ENCODE measurements around the gene NUP214. TPM values are rescaled to one million over a fixed set of nuclear protein-coding genes. Genes with fewer than 3 reads are reported as not detected.

NUP214 gene
- total and polyA plus RNA-seq, 8 donors = 43.8 to 58.4 (median 47.4) TPM

- no peaks in the 10 kb centered on the region for H3K4me1 ChIP-seq
- no peak for ATAC-seq
- DNase-seq = no peak
- H3K9me3 ChIP-seq = no peaks in the 10 kb centered on the region
- H3K36me3 ChIP-seq = no peaks in the 10 kb centered on the region
- no peak overlapping the region for H3K27ac ChIP-seq
- H3K27me3 ChIP-seq = no peaks in the 10 kb centered on the region
- no peak for TF ChIP-seq CTCF (IDR thresholded peaks at IDR 0.05)
- intact Hi-C loops (cut with DNase I) = no loop called here
- no peak overlapping the region for H3K4me3 ChIP-seq
Measured at GRCh38 chr9:131081868-131082267, 43.5 kb upstream of the NUP214 start.

- TF ChIP-seq CTCF (IDR thresholded peaks at IDR 0.05) = no peak
- intact Hi-C loops (cut with DNase I) = no loop called here
- H3K4me1 ChIP-seq = no peaks in the 10 kb centered on the region
- no peaks in the 10 kb centered on the region for H3K36me3 ChIP-seq
- peak; percentile 45 for ATAC-seq
- no peaks in the 10 kb centered on the region for H3K9me3 ChIP-seq
- no peak overlapping the region for H3K4me3 ChIP-seq
- H3K27me3 ChIP-seq = no peaks in the 10 kb centered on the region
- DNase-seq = no peak
- H3K27ac ChIP-seq = no peak overlapping the region
Measured at GRCh38 chr9:131082774-131083512, 42.4 kb upstream of the NUP214 start.

- intact Hi-C loops (cut with DNase I) = no loop called here
- Histone ChIP-seq H3K27me3 (no peaks in the 10 kb centered on the region), H3K4me3 (no peak overlapping the region), H3K4me1 (no peaks in the 10 kb centered on the region), H3K36me3 (no peaks in the 10 kb centered on the region), H3K9me3 (no peaks in the 10 kb centered on the region), H3K27ac (no peak overlapping the region)
- no peak for ATAC-seq
- TF ChIP-seq CTCF (IDR thresholded peaks at IDR 0.05) = no peak
- no peak for DNase-seq
Measured at GRCh38 chr9:131084661-131085369, 40.6 kb upstream of the NUP214 start.

GRCh38 chr9:131085370-131086122, 39.8 kb upstream of the NUP214 start:
- Histone ChIP-seq H3K27ac (no peak overlapping the region), H3K4me1 (no peaks in the 10 kb centered on the region), H3K27me3 (no peaks in the 10 kb centered on the region), H3K36me3 (no peaks in the 10 kb centered on the region), H3K9me3 (no peaks in the 10 kb centered on the region), H3K4me3 (no peak overlapping the region)
- TF ChIP-seq CTCF (IDR thresholded peaks at IDR 0.05) = no peak
- intact Hi-C loops (cut with DNase I) = no loop called here
- DNase-seq (no peak), ATAC-seq (no peak)

- Histone ChIP-seq H3K27me3 (no peaks in the 10 kb centered on the region), H3K4me3 (no peak overlapping the region), H3K27ac (no peak overlapping the region), H3K4me1 (no peaks in the 10 kb centered on the region), H3K36me3 (no peaks in the 10 kb centered on the region), H3K9me3 (no peaks in the 10 kb centered on the region)
- intact Hi-C loops (cut with DNase I) = no loop called here
- no peak for TF ChIP-seq CTCF (IDR thresholded peaks at IDR 0.05)
- DNase-seq (no peak), ATAC-seq (no peak)
Measured at GRCh38 chr9:131087354-131087893, 38.0 kb upstream of the NUP214 start.
